Measurements from ENCODE around the gene UBE2I.
"Not testable (repeated sequence)": the region's sequence is repeated elsewhere in the genome, so short reads cannot be mapped to it uniquely, and the experiment has no call there.

Gene UBE2I

DNA sequence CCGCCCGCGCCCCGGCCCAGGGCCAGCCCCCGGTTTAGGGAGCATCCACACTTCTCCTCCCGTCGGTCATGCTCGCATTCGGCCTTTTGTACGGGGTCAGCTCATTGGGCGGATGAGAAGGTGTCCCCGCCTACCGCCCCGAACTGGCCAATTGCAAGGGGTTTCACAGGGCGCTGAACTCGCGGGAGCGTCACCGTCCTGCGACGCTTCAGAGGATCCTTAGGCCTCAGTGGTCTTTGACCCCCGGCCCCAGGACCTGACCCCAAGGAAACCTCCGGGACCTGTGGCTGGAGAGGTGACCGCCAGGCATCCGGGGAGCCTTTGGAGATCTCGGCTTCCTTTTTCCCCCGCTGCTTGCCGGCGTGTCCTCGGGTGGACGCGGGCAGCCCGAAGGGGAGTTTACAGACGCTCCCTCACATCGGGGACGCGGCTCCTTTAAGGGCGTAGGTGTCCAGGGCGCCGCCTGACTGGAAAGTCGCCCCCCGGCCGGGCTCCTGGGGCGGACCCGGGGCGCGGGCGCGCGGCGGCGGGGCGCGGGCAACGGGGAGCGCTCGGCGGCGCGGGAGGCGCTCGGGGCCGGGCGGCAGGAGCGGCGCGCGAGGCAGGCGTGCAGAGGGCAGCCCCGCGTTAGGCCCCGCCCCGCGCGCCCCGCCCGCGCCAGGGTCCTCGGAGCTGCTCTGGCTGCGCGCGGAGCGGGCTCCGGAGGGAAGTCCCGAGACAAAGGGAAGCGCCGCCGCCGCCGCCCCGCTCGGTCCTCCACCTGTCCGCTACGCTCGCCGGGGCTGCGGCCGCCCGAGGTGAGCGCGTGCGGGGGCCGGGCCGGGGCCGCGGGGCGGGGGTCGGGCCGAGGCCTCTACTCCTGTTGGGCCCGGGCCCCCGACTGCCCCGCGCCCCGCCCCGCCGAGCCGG lies at the start of gene UBE2I:
UBE2I (plus strand) TSS at position 660 of the 909 bp plus-strand sequence. CDS start 4,395 bp downstream, outside the sequence.
- DNase-seq: peak; percentile 99

DNA sequence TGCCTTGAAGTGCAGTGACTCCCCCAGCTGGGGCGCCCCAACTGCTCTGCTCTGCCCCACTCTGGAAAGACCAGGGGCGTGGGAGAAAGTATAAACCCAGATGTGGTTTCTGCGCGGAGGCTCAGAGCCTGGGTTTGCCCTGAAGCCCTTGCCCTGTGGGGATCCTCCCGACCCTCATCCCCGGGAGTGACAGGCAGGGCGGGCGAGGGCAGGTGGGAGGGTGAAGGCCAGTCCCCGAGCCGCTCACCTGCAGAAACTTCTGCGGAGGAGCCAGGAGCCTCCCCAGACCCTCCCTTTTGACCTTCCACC lies 49.7 kb upstream of the UBE2I start:
- DNase-seq: no peak

DNA sequence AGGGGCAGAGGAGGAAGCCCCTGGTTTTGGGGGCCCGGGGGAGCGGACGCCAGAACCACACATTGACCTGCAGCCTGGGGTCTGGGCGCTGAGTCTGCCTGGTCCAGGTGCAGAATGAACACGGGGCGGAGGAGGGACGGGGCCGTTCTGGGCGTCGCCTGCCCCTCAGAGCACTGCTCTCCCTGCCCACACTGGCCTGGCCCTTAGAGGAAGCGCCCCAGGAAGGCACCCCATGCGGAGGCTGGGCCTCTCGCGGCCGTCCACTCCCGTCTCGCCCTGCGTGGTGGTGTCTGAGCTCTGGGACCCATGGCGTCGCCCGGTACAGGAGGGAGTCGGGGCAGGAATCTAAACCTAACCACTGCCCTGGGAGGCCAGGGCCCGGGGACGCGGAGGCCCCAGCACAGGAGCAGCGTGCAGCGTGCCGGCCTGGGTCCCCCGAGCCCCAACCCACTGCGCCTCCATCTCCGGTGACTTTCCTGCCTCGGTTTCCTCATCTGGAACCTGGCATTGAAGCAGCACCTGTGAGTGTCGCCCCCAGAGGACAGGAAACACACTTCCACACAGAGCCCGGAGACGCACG lies 49.2 kb upstream of the UBE2I start:
- DNase-seq: no peak

DNA sequence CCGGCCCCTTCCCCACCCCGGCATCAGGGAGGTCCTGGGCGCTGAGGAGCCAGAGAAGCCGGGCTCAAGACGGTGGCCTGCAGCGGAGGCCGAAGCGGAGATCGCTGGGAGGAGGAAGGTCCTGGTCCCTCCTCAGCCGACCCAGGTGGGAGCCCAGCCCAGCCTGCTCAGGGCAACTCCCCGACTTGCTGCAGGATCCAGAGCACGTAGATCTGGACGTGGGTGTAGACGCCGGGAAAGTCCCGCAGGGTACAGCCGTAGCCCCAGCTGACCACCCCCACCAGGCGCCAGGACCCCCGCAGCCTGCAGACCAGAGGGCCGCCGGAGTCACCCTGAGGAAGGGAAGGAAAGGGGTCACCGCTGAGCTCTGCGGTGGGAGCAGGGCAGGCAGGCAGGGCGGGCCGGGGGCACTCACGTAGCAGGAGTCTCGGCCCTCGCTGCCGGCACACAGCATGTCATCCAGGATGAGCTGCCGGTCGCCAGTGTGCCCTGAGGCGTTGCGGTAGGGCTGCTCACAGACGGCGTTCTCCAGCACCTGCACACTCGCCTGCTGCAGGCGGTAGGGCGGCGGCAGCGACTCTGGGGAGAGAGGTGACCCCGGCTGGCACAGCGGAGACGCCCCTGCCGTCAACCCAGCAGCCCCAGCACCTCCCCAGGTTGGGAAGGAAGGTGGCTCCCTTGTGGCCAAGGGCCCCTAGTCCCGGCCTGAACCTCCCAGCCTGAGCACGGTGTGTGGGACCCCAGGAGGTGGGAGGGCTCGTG lies 48.1 kb upstream of the UBE2I start:
- DNase-seq: no peak

DNA sequence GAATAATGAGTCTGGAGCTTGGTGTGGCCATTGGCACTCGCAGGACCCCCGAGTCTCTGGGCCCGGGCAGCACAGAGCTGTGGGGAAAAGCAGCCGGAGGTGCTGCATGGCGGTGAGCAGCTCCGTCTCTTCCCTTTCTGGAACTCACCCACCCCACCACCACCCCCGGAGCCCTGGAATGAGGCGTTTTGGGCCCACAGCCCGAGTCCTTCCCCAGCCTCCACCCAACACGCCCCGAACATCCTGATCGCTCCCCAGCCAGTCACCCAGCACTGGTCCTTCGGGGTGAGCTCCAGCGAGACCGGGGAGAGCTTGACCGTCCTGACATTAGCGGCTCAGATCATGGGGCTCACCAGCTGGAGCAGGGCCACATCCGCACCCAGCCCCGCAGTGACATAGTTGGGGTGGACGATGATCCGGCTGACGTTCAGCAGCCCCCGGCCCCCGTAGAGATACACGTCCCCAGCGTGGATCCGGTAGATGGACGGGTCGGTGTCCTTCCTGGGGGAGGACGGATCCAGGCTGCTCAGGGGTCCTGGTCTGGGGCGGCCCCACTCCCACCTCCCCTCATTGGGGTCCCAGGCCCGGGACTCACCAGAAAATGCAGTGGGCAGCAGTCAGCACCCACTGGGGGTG lies 47.1 kb upstream of the UBE2I start:
- no peak for DNase-seq

DNA sequence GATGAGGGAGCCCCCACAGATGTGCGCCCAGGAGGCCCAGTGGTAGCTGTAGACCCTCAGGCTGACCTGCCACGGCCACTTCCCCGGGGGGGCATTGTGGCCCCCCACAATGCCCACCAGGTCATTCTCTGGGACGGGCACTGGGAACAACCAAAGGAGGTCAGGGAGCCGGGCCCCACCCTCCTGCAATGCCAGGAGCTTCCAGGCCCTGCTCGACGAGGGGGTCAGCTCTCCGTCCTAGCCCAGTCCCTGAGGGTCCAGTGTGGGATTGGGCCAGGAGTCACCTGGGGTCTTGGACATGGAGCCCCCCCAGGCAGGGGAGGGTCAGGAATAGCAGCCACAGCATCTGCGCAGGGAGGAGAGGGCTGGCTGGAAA lies 46.6 kb upstream of the UBE2I start:
- no peak for DNase-seq

DNA sequence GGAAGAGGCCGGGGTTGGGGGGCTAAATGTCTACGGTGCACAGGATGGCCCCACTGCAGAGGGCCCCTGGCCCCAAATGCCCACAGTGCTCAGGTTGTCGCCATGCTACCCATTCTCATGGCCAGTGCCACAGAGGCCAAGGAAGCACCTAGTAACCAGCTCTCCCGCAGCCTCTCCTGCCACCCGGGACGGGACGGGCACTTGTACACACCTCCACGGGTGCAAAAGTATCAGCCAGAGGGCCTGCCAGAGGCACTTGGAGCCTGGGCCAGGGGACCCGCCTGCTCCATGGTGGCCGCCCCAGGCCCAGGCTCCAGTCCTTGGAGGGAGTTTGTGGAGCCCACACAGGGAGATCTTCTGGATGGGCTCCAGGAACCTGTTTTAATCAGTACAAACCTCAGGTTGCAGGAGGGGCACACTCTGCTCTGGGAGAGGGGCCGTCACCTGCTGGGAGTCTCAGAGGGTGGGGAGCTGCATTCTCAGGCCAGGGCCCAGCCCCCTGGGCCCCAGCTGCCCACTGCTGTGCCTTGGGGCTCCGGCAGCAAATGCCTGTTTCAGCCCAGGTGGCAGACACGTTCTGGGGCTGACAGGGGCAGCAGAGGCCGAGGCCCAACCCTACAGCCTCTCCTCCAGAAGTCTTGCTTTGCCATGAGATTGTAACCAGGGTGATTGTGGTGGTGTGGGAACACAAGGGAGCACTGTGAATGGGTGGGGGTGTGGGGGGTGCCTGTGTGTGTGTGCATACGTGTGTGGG lies 45.7 kb upstream of the UBE2I start:
- no peak for DNase-seq

DNA sequence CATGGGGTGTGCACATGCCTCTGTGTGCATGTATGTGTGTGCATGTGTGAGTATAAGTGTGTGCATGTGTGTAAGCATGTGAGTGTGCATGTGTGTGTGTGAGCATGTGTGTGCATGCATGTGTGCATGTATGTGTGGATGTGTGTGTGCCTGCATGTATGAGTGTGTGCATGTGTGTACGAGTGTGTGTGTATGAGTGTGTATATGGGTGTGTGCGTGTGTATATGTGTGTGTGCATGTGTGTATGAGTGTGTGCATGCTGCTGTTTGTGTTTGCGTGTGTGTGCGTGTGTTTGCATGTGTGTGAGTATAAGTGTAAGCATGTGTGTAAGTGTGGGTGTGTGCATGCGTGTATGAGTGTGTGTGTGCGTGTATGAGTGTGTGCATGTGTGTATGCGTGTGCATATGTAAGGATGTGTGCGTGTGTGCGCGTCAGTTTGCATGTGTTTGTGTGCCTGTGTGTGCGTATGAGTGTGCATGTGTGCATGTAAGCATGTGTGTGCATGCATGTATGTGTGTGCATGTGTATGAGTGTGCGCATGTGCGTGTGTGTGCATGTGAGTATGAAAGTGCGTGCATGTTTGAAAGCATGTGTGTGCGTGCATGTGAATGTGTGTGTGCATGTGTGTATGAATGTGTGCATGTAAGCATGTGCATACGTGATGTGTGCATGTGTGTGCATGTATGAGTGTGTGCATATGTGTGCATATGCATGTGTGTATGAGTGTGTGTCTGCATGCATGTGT lies 44.9 kb upstream of the UBE2I start:
- no peak for DNase-seq

DNA sequence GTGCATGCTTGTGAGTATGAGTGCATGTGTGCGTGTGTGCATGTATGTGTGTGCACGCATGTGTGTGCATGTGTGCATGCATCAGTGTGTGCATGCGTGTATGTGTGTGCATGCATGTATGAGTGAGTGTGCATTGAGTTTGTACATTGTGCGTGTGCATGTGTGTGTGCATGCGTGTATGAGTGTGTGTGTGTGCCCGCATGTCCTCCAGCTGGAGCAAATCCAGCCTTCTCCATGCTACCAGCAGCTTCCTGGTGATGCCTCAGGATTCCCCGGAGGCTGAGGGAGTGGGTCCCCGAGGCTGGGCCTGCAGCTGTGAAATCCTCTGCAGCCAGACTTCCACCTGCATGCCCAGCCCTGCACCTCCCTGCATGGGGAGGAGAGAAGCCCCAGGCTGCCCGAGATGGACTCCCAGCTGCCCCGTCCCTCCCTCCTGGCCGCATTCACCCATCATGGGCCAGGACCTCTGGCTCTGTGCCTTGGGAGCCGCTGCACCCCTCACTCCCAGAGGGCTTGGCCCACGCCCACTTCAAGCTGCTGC lies 44.3 kb upstream of the UBE2I start:
- DNase-seq: no peak

DNA sequence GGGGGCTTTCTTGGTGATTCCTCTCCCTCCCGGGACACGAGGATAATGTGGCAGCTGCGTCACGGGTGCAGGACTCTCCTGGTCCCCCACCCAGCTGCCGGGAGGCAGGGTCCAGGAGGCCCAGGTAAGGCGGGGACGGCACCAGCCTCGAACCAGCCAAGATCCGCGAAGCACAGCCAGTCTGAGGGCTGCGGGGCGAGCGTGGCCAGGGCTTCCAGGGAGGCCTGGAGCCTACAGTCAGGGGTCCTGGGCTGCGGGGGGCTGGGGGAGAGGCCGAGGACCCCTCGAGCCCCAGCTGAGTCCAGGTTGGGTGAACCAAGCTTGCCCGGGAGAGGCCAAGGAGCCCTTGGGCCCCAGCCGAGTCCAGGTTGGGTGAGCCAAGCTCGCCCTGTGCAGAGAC lies 43.6 kb upstream of the UBE2I start:
- no peak for DNase-seq

DNA sequence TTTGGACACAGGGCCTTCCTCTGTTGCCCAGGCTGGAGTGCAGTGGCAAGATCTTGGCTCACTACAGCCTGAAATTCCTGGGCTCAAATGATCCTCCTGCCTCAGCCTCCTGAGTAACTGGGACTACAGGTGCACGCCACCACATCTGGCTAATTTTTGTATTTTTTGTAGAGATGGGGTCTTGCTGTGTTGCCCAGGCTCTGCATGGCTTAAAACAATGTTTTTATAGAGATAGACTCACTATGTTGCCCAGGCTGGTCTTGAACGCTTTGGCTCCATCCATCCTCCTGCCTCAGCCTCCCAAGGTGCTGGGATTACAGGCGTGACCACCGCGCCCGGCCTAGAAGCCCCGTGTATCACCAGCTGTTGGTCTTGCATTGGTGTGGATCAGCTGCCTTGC lies 40.0 kb upstream of the UBE2I start:
- not testable (repeated sequence) for DNase-seq

DNA sequence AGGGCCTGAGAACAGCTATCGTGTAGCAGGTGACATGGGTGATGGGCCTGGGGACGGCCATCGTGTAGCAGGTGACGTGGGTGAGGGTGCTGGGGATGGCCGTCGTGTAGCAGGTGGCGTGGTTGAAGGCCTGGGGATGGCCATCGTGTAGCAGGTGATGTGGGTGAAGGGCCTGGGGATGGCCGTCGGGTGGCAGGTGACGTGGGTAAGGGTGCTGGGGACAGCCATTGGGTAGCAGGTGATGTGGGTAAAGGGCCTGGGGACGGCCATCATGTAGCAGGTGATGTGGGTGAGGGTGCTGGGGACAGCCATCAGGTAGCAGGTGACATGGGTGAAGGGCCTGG lies 38.1 kb upstream of the UBE2I start:
- DNase-seq: no peak

DNA sequence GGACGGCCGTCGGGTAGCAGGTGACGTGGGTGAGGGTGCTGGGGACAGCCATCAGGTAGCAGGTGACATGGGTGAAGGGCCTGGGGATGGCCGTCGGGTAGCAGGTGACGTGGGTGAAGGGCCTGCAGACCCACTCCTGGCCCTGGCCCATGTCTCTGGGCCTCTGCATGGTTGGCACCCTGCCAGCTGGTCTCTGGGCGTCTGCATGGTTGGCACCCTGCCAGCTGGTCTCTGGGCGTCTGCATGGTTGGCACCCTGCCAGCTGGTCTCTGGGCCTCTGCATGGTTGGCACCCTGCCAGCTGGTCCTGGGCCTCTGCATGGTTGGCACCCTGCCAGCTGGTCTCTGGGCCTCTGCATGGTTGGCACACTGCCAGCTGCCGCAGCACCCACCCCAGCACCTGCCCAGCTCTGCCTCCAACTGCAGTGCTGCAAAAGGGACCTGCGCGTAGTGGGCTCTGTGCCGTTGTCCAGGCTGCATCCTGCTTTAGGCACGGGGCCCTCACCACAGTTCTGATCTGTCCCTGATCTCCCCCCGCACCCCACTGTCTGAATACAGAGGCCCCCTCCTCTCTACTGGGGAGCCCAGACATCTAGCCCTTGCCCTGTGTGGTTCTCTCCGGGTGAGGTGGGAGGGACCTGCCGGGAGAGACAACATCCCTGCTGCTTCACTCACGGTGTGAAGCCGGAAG lies 37.6 kb upstream of the UBE2I start:
- peak; percentile 53 for DNase-seq

DNA sequence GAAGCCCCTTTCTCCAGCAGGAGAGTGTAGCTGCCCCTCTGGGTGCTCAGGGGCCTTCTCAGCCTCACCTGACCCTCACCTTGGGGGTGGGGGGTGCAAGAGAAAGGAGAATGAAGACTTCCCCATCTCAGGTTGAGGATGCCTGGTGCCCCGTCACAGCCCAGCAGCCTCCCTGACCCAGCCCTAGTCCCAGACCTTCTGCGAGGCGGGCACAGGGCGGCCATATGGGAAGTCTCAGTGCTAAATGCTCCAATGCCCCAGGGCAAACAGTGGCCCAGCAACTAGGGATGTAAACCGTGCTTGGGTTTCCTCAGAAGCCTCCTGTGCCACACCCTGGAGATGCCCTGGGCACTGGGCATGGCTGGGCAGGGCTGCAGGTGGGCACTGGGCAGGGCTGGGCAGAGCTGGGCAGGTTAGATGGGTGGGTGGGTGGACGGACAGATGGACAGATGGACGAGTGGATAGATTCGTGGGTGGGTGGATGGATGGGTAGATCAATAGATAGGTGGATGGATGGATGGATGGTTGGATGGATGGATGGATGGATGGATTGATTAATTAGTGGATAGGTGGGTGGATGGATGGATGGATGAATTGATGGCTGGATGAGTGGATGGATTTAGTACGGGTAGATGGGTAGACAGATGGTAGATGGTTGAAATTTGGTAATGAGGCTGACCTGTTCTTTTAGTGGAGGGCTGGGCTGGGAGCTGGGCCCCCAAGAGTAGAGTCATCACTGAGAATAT lies 36.8 kb upstream of the UBE2I start:
- no peak for DNase-seq

DNA sequence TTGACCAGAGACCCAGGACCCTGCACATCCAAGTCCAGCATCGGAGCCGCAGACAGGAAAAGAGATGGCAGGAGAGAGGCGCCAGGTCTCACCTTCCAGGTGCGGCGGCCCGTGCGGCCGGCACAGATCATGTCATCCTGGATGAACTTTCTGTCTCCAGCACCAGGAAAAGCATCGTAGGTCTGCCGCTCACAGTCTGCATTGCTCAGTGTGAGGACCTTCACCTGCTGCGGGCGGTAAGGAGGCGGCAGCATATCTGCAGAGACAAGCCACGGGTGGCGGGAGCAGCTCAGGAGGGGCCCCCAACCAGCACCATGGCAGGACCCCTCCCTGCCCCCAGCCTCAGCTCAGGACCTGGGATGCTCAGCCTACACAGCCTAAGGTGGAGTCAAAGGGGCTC lies 35.6 kb upstream of the UBE2I start:
- no peak for DNase-seq

DNA sequence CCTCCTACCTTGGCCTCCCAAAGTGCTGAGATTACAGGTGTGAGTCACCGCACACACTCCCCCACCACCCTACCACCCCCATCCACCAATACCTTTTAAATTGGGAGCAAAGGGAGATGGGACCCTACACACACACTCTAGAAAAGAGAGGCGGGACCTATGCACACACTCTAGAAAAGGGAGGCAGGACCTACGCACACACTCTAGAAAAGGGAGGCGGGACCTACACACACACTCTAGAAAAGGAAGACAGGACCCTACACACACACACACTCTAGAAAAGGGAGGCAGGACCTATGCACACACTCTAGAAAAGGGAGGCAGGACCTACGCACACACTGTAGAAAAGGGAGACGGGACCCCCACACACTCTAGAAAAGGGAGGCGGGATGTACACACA lies 34.7 kb upstream of the UBE2I start:
- no peak for DNase-seq

DNA sequence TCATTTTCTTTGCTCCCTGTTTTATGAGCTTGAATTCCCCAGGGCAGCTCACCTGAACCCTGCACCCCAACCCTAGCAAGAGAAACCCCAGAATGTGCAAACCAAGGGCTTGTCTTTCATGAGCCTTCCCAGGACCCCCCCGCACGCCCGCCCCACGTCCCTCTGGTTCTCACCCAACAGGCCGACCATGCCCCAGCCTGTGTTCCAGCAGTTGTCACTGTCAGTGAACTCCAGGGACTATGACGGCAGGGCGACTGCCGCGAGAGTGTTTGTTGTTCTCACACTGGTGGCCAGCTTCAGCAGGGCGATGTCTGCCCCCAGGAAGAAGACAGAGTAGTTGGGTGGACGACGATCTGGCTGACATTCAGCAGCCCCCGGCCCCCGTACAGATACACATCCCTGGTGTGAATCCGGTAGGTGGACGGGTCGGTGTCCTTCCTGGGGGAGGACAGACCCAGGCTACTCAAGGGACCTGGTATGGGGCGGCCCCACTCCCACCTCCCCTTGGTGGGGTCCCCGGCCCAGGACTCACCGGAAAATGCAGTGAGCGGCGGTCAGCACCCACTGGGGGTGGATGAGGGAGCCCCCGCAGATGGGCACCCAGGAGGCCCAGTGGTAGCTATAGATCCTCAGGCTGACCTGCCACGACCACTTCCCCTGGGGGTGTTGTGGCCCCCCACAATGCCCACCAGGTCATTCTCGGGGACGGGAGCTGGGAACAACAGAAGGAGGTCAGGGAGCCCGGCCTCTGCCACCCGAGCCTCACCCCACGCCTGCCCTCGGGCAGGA lies 33.5 kb upstream of the UBE2I start:
- DNase-seq: no peak

DNA sequence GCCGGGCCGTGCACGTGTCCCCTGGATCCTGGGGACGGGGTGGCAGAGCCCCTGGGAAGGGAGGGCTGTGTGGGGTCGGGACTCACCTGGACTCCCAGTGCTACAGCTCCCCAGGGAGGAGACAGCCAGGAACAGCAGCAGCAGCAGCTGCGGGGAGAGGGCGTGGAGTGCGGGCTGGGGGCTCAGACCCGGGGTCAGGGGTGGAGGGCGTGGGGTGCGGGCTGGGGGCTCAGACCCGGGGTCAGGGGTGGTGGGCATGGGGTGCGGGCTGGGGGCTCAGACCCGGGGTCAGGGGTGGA lies 32.9 kb upstream of the UBE2I start:
- no peak for DNase-seq

DNA sequence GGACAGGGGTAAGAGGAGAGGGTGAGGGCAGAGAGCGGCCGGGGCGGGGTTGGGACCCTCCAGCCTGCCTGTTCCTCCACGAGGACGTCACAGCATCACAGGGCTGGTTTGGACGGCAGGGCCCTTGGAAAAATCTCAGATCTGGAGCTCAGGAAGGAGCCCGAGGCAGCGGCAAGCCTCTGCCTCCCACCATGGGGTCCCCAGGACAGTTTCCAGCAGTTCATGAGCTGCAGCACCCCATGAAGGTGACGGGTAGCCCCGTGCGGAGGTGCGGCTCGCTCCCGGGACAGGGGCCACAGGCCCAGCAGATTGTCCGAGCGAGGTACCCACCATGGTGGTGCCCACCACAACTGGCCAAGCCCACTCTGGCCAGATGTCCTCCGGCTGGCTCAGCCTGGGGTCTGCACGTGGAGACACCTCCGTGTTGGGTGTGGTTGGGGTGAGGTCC lies 32.3 kb upstream of the UBE2I start:
- no peak for DNase-seq

All from right hindlimb (tissue), 1 donor.